WTC11 (cell line): ENCODE measurements around the gene METTL9. TPM values are rescaled to one million over a fixed set of nuclear protein-coding genes. Genes with fewer than 3 reads are reported as not detected.
A peak's percentile ranks its signal among the peaks of the same experiment; 100 is the strongest.

ENCODE experiments used
- ATAC-seq: fragments of 200-7000 bp; cut with Tn5 transposase; 2 replicates; pipeline ENCODE4 v1.10.0; 2021; ENCODE audit warnings: mild to moderate bottlenecking, moderate library complexity
- CTCF ChIA-PET: fragments of 300-600 bp; sonication (Branson Sonifier 250); formaldehyde crosslinking; loops from one replicate; lab custom pipeline; 2021; ENCODE audit warnings: antibody characterized with exemption; lab: Charles Lee
- POLR2A ChIA-PET: fragments of 350-600 bp; sonication (Branson Sonifier 250); formaldehyde crosslinking; loops from one replicate; lab custom pipeline; 2021; ENCODE audit warnings: antibody characterized with exemption; lab: Charles Lee
- DNase-seq: peaks from one replicate; pipeline ENCODE4 v3.0.0; 2021; ENCODE audit warnings: low spot score
- H3K27ac Mint-ChIP-seq: 2 replicates; pipeline ENCODE4 v1.8.0; 2021; ENCODE audit warnings: mixed read lengths
- H3K27me3 Mint-ChIP-seq: 2 replicates; pipeline ENCODE4 v1.8.0; 2021; ENCODE audit warnings: low read depth, mild to moderate bottlenecking, moderate library complexity, mixed read lengths
- H3K36me3 Mint-ChIP-seq: 2 replicates; pipeline ENCODE4 v1.8.0; 2021; ENCODE audit warnings: mixed read lengths
- H3K4me1 Mint-ChIP-seq: 2 replicates; pipeline ENCODE4 v1.8.0; 2022; ENCODE audit warnings: mixed read lengths
- H3K4me3 Mint-ChIP-seq: 2 replicates; pipeline ENCODE4 v1.8.0; 2021; ENCODE audit warnings: mild to moderate bottlenecking, moderate library complexity, mixed read lengths
- H3K9me3 Mint-ChIP-seq: 2 replicates; pipeline ENCODE4 v1.8.0; 2021; ENCODE audit warnings: mixed read lengths
- ATF1 ChIP-seq: sonication (generic); formaldehyde crosslinking; IDR thresholded peaks from 2 replicates; pipeline ENCODE4 v1.8.1; 2023; ENCODE audit warnings: mild to moderate bottlenecking, moderate library complexity, missing genetic modification reagents
- CBFB ChIP-seq: sonication (generic); formaldehyde crosslinking; IDR thresholded peaks from 2 replicates; pipeline ENCODE4 v1.8.1; 2022; ENCODE audit warnings: mild to moderate bottlenecking, low read depth, missing genetic modification reagents
- E2F1 ChIP-seq: sonication (generic); formaldehyde crosslinking; IDR thresholded peaks from 2 replicates; pipeline ENCODE4 v1.8.0; 2022; ENCODE audit warnings: mild to moderate bottlenecking, missing genetic modification reagents
- ESRRA ChIP-seq: sonication (generic); formaldehyde crosslinking; IDR thresholded peaks from 2 replicates; pipeline ENCODE4 v1.8.1; 2022; ENCODE audit warnings: mild to moderate bottlenecking, missing genetic modification reagents, borderline replicate concordance
- FOXJ3 ChIP-seq: sonication (generic); formaldehyde crosslinking; IDR thresholded peaks from 2 replicates; pipeline ENCODE4 v1.9.0; 2021; ENCODE audit warnings: missing genetic modification reagents, mild to moderate bottlenecking, borderline replicate concordance
- IRF2 ChIP-seq: sonication (generic); formaldehyde crosslinking; IDR thresholded peaks from 2 replicates; pipeline ENCODE4 v1.8.0; 2022; ENCODE audit warnings: low read depth, missing genetic modification reagents, borderline replicate concordance
- KAT7 ChIP-seq: sonication (generic); formaldehyde crosslinking; IDR thresholded peaks from 2 replicates; pipeline ENCODE4 v1.8.1; 2023; ENCODE audit warnings: missing genetic modification reagents, mild to moderate bottlenecking, borderline replicate concordance
- MXD4 ChIP-seq: fragments of 250-450 bp; sonication (Bioruptor Pico); IDR thresholded peaks from 2 replicates; pipeline ENCODE4 v1.8.0; 2021; ENCODE audit warnings: mild to moderate bottlenecking, moderate library complexity, borderline replicate concordance
- NFATC4 ChIP-seq: fragments of 250-450 bp; sonication (Bioruptor Pico); IDR thresholded peaks from 2 replicates; pipeline ENCODE4 v1.9.0; 2021; ENCODE audit warnings: mild to moderate bottlenecking
- NFE2L1 ChIP-seq: sonication (generic); formaldehyde crosslinking; IDR thresholded peaks from 2 replicates; pipeline ENCODE4 v1.8.1; 2023; ENCODE audit warnings: missing genetic modification reagents
- NR3C1 ChIP-seq: sonication (generic); formaldehyde crosslinking; conservative IDR thresholded peaks from 2 replicates; pipeline ENCODE4 v1.8.1; 2023; ENCODE audit warnings: low read depth, mild to moderate bottlenecking, missing genetic modification reagents
- RELA ChIP-seq: sonication (generic); formaldehyde crosslinking; IDR thresholded peaks from 2 replicates; pipeline ENCODE4 v1.8.1; 2022; ENCODE audit warnings: missing genetic modification reagents, mild to moderate bottlenecking, borderline replicate concordance
- ZMAT4 ChIP-seq: fragments of 250-450 bp; sonication (Bioruptor Pico); IDR thresholded peaks from 2 replicates; pipeline ENCODE4 v1.9.0; 2021; ENCODE audit warnings: mild to moderate bottlenecking
- ZNF138 ChIP-seq: sonication (generic); formaldehyde crosslinking; conservative IDR thresholded peaks from 2 replicates; pipeline ENCODE4 v1.8.1; 2022; ENCODE audit warnings: mild to moderate bottlenecking, moderate library complexity, missing genetic modification reagents
- ZNF281 ChIP-seq: sonication (generic); formaldehyde crosslinking; IDR thresholded peaks from 2 replicates; pipeline ENCODE4 v1.8.0; 2023; ENCODE audit warnings: mild to moderate bottlenecking, missing genetic modification reagents
- ZNF416 ChIP-seq: fragments of 250-450 bp; sonication (Bioruptor Pico); IDR thresholded peaks from 2 replicates; pipeline ENCODE4 v1.9.0; 2021; ENCODE audit warnings: mild to moderate bottlenecking, inconsistent platforms
- total RNA-seq: library from RNA; stranded (reverse); gene quantifications from 3 replicates; pipeline ENCODE4 v1.2.3, GENCODE V29; 2021
- TF ChIP-seq, protein P1 (sequence below): fragments of 250-450 bp; sonication (Bioruptor Pico); IDR thresholded peaks from 2 replicates; pipeline ENCODE4 v1.9.0; 2021; ENCODE audit warnings: moderate library complexity, mild to moderate bottlenecking, inconsistent platforms, borderline replicate concordance
- TF ChIP-seq, protein P2 (sequence below): sonication (generic); formaldehyde crosslinking; IDR thresholded peaks from 2 replicates; pipeline ENCODE4 v1.8.1; 2022; ENCODE audit warnings: low read depth, missing genetic modification reagents, borderline replicate concordance
- TF ChIP-seq, protein P3 (sequence below): sonication (generic); formaldehyde crosslinking; IDR thresholded peaks from 2 replicates; pipeline ENCODE4 v1.8.1; 2023; ENCODE audit warnings: mild to moderate bottlenecking, missing genetic modification reagents
- TF ChIP-seq, protein P4 (sequence below): sonication (generic); formaldehyde crosslinking; IDR thresholded peaks from 2 replicates; pipeline ENCODE4 v1.8.1; 2022; ENCODE audit warnings: mild to moderate bottlenecking, missing genetic modification reagents, moderate library complexity, borderline replicate concordance
- TF ChIP-seq, protein P5 (sequence below): sonication (generic); formaldehyde crosslinking; IDR thresholded peaks from 2 replicates; pipeline ENCODE4 v1.8.0; 2023; ENCODE audit warnings: missing genetic modification reagents

METTL9 gene
- total RNA-seq, 1 experiment from 2014 or later = 94.6 TPM

GRCh38 chr16:21598206-21598605 lies 1.2 kb upstream of the METTL9 start:
- Mint-ChIP-seq H3K27me3 (peaks cover 8% of the 10 kb centered on the region), H3K4me3 (peak overlapping the region; percentile 84), H3K36me3 (no peaks in the 10 kb centered on the region), H3K27ac (peak overlapping the region; percentile 42; the same call in 1 of the 2 replicates), H3K9me3 (no peaks in the 10 kb centered on the region), H3K4me1 (peaks cover 17% of the 10 kb centered on the region)
- ATAC-seq = no peak
- POLR2A ChIA-PET = interaction anchor here (0.6 kb wide), 4 partner anchors 37 to 1880 kb away, joined by 3 to 5 read pairs (median 3); partner anchors contain the start of genes IQCK and KNOP1
- CTCF ChIA-PET = interaction anchor here (0.6 kb wide), 1 partner anchor 42 kb away, joined by 3 read pairs; no protein-coding TSS in a partner anchor
- DNase-seq = no peak
- TF ChIP-seq NFATC4 (no peak), ATF1 (CRISPR knock-in tag) (no peak), RELA (CRISPR knock-in tag) (no peak), ESRRA (CRISPR knock-in tag) (no peak), ZMAT4 (CRISPR knock-in tag) (no peak), ZNF138 (CRISPR knock-in tag) (no peak), ZNF281 (no peak), KAT7 (CRISPR knock-in tag) (no peak), E2F1 (no peak), FOXJ3 (no peak)
- TF ChIP-seq, protein P1, sequence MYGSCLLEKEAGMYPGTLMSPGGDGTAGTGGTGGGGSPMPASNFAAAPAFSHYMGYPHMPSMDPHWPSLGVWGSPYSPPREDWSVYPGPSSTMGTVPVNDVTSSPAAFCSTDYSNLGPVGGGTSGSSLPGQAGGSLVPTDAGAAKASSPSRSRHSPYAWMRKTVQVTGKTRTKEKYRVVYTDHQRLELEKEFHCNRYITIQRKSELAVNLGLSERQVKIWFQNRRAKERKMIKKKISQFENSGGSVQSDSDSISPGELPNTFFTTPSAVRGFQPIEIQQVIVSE (CRISPR knock-in tag) = no peak
- TF ChIP-seq, protein P2, sequence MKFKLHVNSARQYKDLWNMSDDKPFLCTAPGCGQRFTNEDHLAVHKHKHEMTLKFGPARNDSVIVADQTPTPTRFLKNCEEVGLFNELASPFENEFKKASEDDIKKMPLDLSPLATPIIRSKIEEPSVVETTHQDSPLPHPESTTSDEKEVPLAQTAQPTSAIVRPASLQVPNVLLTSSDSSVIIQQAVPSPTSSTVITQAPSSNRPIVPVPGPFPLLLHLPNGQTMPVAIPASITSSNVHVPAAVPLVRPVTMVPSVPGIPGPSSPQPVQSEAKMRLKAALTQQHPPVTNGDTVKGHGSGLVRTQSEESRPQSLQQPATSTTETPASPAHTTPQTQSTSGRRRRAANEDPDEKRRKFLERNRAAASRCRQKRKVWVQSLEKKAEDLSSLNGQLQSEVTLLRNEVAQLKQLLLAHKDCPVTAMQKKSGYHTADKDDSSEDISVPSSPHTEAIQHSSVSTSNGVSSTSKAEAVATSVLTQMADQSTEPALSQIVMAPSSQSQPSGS (CRISPR knock-in tag) = no peak
- TF ChIP-seq, all 79 proteins: peak for 0

DNA sequence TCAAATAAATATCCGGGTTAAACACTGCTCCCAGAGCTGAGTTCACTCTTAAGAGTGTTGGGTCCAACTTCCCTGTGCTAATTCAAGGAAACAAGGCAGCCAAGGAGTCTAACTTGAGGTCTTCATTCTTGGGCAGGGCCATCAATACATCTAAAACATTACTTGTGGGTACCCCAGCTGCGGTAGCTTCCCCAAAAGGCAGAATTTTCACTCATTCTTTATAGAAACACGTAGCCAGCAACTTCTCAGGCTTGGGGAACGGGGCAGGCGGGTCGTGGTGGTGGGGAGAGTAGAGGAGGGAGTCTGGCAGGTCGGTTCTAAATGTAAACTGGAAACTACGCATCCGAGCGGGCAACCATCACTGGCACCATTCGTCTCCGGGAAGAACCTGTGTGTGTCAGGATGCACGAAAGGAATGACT lies 666 bp upstream of the METTL9 start:
- Mint-ChIP-seq H3K27ac (peak overlapping the region; percentile 42), H3K27me3 (peaks cover 8% of the 10 kb centered on the region), H3K36me3 (no peaks in the 10 kb centered on the region), H3K4me1 (peaks cover 17% of the 10 kb centered on the region), H3K4me3 (peak overlapping the region; percentile 84), H3K9me3 (no peaks in the 10 kb centered on the region)
- ATAC-seq (peak; percentile 1; the same call in 1 of the 2 replicates), DNase-seq (peak; percentile 24)
- ChIA-PET POLR2A (interaction anchor here (0.6 kb wide), 4 partner anchors 36 to 1881 kb away, joined by 3 to 5 read pairs (median 3); partner anchors contain the start of genes IQCK and KNOP1), CTCF (interaction anchor here (0.6 kb wide), 1 partner anchor 43 kb away, joined by 3 read pairs; no protein-coding TSS in a partner anchor)
- TF ChIP-seq MXD4 (CRISPR knock-in tag) (no peak), ATF1 (CRISPR knock-in tag) (no peak), NR3C1 (CRISPR knock-in tag) (no peak), IRF2 (CRISPR knock-in tag) (no peak), NFE2L1 (CRISPR knock-in tag) (no peak), CBFB (no peak), ZNF416 (CRISPR knock-in tag) (no peak)
- TF ChIP-seq, protein P3, sequence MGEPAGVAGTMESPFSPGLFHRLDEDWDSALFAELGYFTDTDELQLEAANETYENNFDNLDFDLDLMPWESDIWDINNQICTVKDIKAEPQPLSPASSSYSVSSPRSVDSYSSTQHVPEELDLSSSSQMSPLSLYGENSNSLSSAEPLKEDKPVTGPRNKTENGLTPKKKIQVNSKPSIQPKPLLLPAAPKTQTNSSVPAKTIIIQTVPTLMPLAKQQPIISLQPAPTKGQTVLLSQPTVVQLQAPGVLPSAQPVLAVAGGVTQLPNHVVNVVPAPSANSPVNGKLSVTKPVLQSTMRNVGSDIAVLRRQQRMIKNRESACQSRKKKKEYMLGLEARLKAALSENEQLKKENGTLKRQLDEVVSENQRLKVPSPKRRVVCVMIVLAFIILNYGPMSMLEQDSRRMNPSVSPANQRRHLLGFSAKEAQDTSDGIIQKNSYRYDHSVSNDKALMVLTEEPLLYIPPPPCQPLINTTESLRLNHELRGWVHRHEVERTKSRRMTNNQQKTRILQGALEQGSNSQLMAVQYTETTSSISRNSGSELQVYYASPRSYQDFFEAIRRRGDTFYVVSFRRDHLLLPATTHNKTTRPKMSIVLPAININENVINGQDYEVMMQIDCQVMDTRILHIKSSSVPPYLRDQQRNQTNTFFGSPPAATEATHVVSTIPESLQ (CRISPR knock-in tag) = no peak
- TF ChIP-seq, protein P4, sequence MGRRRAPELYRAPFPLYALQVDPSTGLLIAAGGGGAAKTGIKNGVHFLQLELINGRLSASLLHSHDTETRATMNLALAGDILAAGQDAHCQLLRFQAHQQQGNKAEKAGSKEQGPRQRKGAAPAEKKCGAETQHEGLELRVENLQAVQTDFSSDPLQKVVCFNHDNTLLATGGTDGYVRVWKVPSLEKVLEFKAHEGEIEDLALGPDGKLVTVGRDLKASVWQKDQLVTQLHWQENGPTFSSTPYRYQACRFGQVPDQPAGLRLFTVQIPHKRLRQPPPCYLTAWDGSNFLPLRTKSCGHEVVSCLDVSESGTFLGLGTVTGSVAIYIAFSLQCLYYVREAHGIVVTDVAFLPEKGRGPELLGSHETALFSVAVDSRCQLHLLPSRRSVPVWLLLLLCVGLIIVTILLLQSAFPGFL (CRISPR knock-in tag) = no peak
- TF ChIP-seq, protein P5, sequence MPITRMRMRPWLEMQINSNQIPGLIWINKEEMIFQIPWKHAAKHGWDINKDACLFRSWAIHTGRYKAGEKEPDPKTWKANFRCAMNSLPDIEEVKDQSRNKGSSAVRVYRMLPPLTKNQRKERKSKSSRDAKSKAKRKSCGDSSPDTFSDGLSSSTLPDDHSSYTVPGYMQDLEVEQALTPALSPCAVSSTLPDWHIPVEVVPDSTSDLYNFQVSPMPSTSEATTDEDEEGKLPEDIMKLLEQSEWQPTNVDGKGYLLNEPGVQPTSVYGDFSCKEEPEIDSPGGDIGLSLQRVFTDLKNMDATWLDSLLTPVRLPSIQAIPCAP (CRISPR knock-in tag) = no peak
- TF ChIP-seq, protein P1 (CRISPR knock-in tag) = no peak
